ENCODE measurements around the gene GTF2H3. TPM values are rescaled to one million over a fixed set of nuclear protein-coding genes. Genes with fewer than 3 reads are reported as not detected.
A peak's percentile ranks its signal among the peaks of the same experiment; 100 is the strongest.

The GTF2H3 gene
- total and polyA plus RNA-seq, 9 of the 15 experiments (the other 6 are each of a cell fraction or from before 2014, with no cell fraction given) = 22.7 to 99.7 (median 49.6) TPM

DNA sequence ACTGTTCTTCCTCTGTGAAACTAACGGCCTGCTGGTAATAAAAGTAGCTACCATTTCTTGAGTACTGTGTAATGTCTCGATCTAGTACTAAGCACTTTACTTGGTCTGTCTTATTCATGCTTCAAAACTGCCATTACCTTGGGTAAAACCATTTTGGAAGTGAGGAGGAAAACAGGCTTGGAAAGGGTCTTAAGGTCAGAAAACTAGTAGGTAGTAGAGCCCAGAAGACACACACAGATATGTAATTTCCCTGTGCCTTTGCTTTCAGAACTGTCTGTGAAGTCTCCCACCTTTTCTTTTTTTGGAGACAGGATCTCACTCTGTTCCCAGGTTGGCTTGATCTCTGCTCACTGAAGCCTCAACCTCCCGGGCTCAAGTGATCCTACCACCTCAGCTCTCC is 35.1 kb upstream of the GTF2H3 start:
- FAIRE-seq = no peak
- H3K27ac ChIP-seq (ENCODE audit: extremely low read depth, low read depth, low read length) = peak overlapping the region; percentile 43; the same call in 1 of the 3 replicates

More for the DNA sequence above, 35.1 kb upstream of the GTF2H3 start:
- no peaks in the 10 kb centered on the region; the same call in 1 of the 2 replicates for H4K20me1 ChIP-seq (replicated peaks; ENCODE audit: control insufficient read depth, insufficient read depth, low read length)
- H3K4me3 ChIP-seq = no peak overlapping the region
- H2AFZ ChIP-seq (ENCODE audit: low read depth, low read length) = no peak overlapping the region
- ATAC-seq = no peak
- intact Hi-C loops (cut with micrococcal nuclease) (no loop called here), in situ Hi-C loops (cut with MboI) (no loop called here)
- TF ChIP-seq, protein P1, sequence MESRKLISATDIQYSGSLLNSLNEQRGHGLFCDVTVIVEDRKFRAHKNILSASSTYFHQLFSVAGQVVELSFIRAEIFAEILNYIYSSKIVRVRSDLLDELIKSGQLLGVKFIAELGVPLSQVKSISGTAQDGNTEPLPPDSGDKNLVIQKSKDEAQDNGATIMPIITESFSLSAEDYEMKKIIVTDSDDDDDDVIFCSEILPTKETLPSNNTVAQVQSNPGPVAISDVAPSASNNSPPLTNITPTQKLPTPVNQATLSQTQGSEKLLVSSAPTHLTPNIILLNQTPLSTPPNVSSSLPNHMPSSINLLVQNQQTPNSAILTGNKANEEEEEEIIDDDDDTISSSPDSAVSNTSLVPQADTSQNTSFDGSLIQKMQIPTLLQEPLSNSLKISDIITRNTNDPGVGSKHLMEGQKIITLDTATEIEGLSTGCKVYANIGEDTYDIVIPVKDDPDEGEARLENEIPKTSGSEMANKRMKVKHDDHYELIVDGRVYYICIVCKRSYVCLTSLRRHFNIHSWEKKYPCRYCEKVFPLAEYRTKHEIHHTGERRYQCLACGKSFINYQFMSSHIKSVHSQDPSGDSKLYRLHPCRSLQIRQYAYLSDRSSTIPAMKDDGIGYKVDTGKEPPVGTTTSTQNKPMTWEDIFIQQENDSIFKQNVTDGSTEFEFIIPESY (CRISPR knock-in tag; IDR thresholded peaks at IDR 0.05) = no peak
- TF ChIP-seq MCM3 (IDR thresholded peaks at IDR 0.05) = no peak
- TF ChIP-seq ZNF384 (IDR thresholded peaks at IDR 0.05; ENCODE audit: low read depth, low read length) = no peak
- TF ChIP-seq HEY1 (CRISPR knock-in tag; IDR thresholded peaks at IDR 0.05; ENCODE audit: borderline replicate concordance) = no peak
- TF ChIP-seq, protein P2, sequence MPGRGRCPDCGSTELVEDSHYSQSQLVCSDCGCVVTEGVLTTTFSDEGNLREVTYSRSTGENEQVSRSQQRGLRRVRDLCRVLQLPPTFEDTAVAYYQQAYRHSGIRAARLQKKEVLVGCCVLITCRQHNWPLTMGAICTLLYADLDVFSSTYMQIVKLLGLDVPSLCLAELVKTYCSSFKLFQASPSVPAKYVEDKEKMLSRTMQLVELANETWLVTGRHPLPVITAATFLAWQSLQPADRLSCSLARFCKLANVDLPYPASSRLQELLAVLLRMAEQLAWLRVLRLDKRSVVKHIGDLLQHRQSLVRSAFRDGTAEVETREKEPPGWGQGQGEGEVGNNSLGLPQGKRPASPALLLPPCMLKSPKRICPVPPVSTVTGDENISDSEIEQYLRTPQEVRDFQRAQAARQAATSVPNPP (IDR thresholded peaks at IDR 0.05; ENCODE audit: borderline replicate concordance, insufficient read depth, insufficient read length) = no peak
- peak; percentile 9 for TF ChIP-seq POLR2B (IDR thresholded peaks at IDR 0.05; ENCODE audit: low read depth, partially characterized antibody)
- TF ChIP-seq SUPT5H (IDR thresholded peaks at IDR 0.05) = peak; percentile 32; the same call in 1 of the 2 replicates
- TF ChIP-seq, protein P3, sequence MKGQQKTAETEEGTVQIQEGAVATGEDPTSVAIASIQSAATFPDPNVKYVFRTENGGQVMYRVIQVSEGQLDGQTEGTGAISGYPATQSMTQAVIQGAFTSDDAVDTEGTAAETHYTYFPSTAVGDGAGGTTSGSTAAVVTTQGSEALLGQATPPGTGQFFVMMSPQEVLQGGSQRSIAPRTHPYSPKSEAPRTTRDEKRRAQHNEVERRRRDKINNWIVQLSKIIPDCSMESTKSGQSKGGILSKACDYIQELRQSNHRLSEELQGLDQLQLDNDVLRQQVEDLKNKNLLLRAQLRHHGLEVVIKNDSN (CRISPR knock-in tag; IDR thresholded peaks at IDR 0.05) = no peak
- TF ChIP-seq POLR2A (conservative IDR thresholded peaks at IDR 0.05) = peak; percentile 18; the same call in 1 of the 2 replicates
- TF ChIP-seq, protein P4, sequence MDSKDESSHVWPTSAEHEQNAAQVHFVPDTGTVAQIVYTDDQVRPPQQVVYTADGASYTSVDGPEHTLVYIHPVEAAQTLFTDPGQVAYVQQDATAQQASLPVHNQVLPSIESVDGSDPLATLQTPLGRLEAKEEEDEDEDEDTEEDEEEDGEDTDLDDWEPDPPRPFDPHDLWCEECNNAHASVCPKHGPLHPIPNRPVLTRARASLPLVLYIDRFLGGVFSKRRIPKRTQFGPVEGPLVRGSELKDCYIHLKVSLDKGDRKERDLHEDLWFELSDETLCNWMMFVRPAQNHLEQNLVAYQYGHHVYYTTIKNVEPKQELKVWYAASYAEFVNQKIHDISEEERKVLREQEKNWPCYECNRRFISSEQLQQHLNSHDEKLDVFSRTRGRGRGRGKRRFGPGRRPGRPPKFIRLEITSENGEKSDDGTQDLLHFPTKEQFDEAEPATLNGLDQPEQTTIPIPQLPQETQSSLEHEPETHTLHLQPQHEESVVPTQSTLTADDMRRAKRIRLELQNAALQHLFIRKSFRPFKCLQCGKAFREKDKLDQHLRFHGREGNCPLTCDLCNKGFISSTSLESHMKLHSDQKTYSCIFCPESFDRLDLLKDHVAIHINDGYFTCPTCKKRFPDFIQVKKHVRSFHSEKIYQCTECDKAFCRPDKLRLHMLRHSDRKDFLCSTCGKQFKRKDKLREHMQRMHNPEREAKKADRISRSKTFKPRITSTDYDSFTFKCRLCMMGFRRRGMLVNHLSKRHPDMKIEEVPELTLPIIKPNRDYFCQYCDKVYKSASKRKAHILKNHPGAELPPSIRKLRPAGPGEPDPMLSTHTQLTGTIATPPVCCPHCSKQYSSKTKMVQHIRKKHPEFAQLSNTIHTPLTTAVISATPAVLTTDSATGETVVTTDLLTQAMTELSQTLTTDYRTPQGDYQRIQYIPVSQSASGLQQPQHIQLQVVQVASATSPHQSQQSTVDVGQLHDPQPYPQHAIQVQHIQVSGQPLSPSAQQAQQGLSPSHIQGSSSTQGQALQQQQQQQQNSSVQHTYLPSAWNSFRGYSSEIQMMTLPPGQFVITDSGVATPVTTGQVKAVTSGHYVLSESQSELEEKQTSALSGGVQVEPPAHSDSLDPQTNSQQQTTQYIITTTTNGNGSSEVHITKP (IDR thresholded peaks at IDR 0.05; ENCODE audit: partially characterized antibody) = peak; percentile 62
- TF ChIP-seq, protein P5, sequence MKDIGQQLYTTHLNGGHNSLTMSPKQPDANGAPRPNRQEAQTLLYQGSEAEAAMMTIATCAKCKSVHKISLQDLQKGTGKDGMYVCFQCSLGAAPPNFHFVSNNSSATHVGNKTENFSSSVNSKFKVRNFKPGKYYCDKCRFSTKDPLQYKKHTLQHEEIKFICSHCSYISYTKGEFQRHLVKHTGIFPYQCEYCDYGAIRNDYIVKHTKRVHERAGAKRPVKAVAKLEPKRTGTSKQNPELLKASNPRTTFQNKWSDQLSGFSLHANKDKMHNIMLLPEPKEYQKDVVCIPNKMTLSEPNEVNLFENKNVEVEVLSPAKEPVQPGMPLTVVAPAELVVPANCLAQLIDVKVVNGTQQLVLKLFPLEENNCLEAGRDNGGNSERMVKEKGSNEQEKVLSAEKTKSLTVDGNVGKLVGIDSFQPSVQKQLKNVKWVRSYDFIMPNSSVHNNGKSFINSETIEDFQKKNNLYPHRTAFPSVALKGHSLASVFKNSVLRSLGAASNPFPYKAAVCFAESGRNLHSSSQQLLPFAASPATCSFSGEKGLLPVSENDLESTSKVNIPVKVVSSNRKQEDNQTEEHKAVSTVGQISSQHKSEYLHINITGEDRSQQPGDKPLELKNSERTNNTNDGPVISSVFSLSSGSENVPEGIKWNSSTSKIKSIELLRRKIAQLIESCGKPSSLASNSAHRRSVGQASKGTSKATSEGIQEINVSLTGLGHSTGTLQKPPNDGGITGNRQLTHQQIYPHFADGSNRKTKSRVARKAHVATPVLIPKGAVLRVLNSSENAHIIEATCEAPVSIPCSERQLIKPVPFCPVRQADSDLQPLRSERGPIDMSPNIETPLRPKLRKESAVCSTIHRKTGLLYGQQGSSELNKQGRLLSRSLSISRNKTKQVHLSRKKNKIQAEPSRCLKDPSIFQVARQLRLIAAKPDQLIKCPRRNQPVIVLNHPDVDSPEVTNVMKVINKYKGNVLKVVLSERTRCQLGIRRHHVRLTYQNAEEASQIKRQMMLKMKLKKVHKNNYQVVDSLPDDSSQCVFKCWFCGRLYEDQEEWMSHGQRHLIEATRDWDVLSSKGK (CRISPR knock-in tag; IDR thresholded peaks at IDR 0.05) = no peak
- H3K79me2 ChIP-seq (ENCODE audit: control insufficient read depth, insufficient read depth, low read length) = peaks cover 38% of the 10 kb centered on the region
- DNase-seq (ENCODE audit: extremely low read depth in 1 of 4, low spot score in 3 of 4) = no peak
- no peaks in the 10 kb centered on the region for H3K9me3 ChIP-seq (replicated peaks; ENCODE audit: control insufficient read depth, insufficient read depth, low read depth, low read length)
- H3K27me3 ChIP-seq (ENCODE audit: control insufficient read depth in 2 of 2, insufficient read depth in 2 of 2, low read length in 2 of 2) = no peaks in the 10 kb centered on the region
- peaks cover 63% of the 10 kb centered on the region for H3K36me3 ChIP-seq (ENCODE audit: control insufficient read depth, insufficient read depth, low read length)
- no peak overlapping the region for H3K4me2 ChIP-seq (ENCODE audit: insufficient read depth, low read length)
- no peaks in the 10 kb centered on the region for H3K9me1 ChIP-seq (ENCODE audit: control insufficient read depth, insufficient read depth, low read length)
- POLR2A ChIA-PET = interaction anchor here (0.6 to 1.5 kb wide), 4 partner anchors 9 to 366 kb away, joined by 4 to 10 read pairs (median 4); partner anchors contain the start of genes MPHOSPH9 and MTRFR
- H3K9ac ChIP-seq (ENCODE audit: insufficient read depth in 1 of 2, low read depth in 2 of 2, low read length in 2 of 2) = no peak overlapping the region
- CTCF ChIA-PET (ENCODE audit: low intra/inter-chr PET ratio) = no interaction called here
- 72% methylated on average over 3 of the region's 3 CpGs for WGBS (ENCODE audit: insufficient coverage, low coverage, missing lambda C conversion rate)
- peaks cover 5 to 14% of the 10 kb centered on the region in 2 experiments; a peak in 2 of 5 replicates for H3K4me1 ChIP-seq (replicated peaks in 1 of 2; ENCODE audit: control insufficient read depth in 2 of 2, insufficient read depth in 2 of 2, low read length in 2 of 2)
- no TSS peak for BruUV-seq (replicated peaks)

Data from K562 (cell line).